HG02642 (cell line): ENCODE results near the gene POLR3B.
"Not testable (repeated sequence)": the region's sequence is repeated elsewhere in the genome, so short reads cannot be mapped to it uniquely, and the experiment has no call there.

Experiments
- ATAC-seq: cut with Tn5 transposase; IDR thresholded peaks from one replicate; pipeline ENCODE4 v1.9.1; 2021; ENCODE audit warnings: mild to moderate bottlenecking; ENCODE audit not compliant: unreplicated experiment, poor library complexity

The POLR3B gene

DNA sequence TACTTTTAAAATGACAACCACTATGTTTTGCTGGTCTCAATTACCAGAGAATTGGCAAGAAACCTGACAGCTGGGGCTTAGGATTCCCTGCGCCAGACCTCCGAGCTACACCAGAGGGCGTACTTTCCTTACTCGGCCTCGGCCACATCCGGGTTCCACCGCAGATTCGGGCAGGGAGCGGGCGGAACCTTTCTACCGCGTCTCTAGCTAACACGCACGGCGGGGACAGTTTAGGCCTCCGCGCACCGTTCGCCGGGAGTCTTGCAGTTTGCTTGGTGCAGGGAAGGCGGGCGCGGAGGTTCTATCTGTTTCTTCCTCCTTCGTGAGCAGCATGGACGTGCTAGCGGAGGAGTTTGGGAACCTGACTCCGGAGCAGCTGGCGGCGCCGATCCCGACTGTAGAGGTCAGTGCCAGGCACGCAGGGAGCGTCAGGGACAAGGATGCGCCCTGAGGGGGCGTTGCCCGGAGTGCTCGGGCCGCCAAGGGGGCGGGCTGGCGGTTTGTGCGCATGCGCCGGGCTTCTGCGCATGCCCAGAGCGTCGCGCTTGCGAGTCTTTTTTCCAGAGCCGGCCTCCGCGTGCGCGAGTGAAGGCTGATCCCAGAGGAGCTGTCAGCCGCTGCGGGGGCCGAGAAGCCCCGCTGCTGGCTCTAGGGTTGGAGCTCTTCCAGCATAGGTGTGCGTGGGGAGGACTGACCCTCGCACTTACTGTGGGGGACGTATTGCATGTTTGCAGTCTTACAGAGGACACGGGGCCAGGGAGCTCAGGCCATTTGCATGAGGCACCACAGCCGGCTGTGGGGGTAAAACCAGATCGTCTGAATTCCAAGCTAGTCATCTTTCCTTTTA lies at the start of gene POLR3B:
POLR3B (plus strand) TSS at position 200 of the 847 bp plus-strand sequence; CDS start at position 332, 132 bp downstream.
- peak; percentile 88 for ATAC-seq

- ATAC-seq: no peak
Measured at GRCh38 chr12:106308121-106308520, 49.4 kb upstream of the POLR3B start.

GRCh38 chr12:106308611-106309010 lies 48.9 kb upstream of the POLR3B start:
- ATAC-seq: no peak

GRCh38 chr12:106309671-106310505 lies 47.7 kb upstream of the POLR3B start:
- no peak for ATAC-seq

GRCh38 chr12:106310687-106311086 lies 46.9 kb upstream of the POLR3B start:
- no peak for ATAC-seq

- ATAC-seq: no peak
Measured at GRCh38 chr12:106311139-106311538, 46.4 kb upstream of the POLR3B start.

DNA sequence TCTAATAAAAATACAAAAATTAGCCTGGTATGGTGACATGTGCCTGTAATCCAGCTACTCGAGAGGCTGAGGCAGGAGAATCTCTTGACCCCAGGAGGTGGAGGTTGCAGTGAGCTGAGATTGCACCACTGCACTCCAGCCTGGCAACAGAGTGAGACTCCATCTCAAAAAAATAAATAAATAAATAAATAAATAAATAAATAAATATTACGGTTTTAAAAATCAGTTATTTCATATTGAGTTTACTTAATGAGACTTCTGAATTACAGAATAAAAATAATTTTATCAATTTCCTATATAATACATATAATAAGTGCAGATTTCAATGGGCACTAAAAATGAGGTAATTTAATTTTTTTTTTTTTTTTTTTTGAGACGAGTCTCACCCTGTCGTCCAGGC lies 44.1 kb upstream of the POLR3B start:
- not testable (repeated sequence) for ATAC-seq

GRCh38 chr12:106315523-106315922 lies 42.0 kb upstream of the POLR3B start:
- no peak for ATAC-seq

- no peak for ATAC-seq
Measured at GRCh38 chr12:106317406-106318082, 40.0 kb upstream of the POLR3B start.

- ATAC-seq: no peak
Measured at GRCh38 chr12:106321139-106321850, 36.3 kb upstream of the POLR3B start.

DNA sequence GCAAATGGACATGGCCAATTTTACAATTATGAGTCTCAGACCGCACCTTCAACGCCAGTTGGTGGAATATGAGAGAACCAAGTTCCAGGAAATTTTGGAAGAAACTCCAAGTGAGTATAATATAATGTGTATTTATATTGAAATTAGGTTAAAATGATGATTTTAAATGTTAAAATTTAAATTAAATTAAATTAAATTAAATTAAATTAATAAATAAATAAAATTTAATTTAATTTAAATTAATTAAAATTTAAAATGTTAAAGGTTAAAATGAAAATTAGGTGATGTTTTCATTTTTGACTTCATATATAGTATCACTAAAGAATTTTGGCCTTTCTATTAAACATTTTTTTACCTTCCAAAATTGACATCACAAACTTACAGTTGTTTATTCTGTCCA lies 34.0 kb upstream of the POLR3B start:
- no peak for ATAC-seq

GRCh38 chr12:106327309-106327869 lies 30.2 kb upstream of the POLR3B start:
- ATAC-seq: no peak

DNA sequence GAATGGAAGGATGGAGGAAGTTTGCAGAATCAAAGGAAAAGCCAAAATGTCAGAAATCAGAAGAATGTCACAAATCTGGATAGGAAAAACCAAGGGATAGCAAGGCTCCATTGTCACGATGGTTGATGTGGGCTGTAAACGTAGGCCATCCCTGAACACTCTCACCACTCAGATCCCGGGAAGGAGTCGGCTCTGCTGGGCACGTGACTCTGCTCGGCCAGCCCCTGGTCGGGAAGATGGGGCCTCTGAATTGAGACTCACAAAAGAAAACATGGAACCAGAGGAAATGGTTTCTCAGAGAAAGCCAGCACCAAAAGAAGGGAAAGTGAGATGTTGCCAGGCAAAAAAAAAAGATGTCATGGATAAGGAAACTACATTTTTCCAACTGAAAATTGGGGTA lies 28.8 kb upstream of the POLR3B start:
- ATAC-seq: no peak

DNA sequence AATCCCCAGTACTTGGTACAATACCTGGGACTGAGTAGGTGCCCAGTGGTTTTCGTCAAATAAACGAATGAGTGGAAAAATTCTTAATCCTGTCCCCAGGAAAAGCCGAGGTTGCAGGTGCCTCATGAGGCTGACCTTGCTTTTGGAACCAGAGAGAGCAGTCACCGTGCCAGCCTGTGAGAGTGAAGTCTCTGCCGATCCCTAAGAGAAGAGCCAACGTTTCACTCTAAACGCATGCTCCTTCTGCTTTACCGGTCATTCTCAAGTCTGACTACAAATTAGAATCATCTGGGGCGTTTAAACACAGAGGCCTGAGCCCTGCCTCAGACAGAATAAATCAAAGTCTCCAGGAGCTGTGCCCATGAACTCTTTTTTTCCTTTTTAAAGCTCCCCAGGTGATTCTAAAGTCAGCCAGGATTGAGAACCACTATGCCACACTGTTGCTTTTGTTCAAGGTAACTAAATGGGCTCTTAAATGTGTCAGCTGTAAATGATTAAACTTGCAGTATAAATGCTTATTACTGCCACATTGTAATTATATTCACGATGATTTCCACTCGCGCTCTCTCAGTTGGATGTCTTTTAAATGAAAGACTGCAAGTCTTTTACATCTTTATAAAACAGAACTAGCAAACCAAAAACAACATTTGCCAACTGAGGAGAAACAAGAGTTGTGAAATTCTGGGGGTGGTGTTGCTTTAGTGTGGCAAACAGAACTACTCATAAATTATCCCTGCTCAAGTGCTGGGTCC lies 28.1 kb upstream of the POLR3B start:
- ATAC-seq: no peak

- no peak for ATAC-seq
Measured at GRCh38 chr12:106331599-106331998, 25.9 kb upstream of the POLR3B start.

- no peak for ATAC-seq
Measured at GRCh38 chr12:106332536-106332935, 25.0 kb upstream of the POLR3B start.

DNA sequence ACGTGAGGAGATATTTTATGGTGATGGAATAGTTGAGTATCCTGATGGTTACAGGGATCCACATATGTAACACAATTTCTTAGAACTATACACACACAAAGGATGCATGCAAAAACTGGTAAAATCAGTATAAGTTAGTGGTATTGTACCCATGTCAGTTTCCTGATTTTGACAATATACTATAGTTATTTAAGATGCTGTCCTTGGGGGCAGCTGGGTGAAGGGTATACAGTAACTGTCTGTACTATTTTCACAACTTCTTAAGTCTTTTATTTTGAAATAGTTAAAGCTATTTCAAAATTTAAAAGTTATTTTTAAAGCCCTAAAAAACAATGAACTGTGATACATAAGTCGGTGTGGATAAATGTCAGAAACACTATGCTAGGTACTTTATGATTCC lies 24.5 kb upstream of the POLR3B start:
- ATAC-seq: no peak

- ATAC-seq: no peak
Measured at GRCh38 chr12:106333756-106334155, 23.8 kb upstream of the POLR3B start.
